ENCODE data around the gene RSKR.

GRCh38 chr17:28657756-28658155, 43.8 kb upstream of the RSKR start:
- TF ChIP-seq CTCF (conservative IDR thresholded peaks at IDR 0.05), result no peak
- TF ChIP-seq ZFX (IDR thresholded peaks at IDR 0.05), result no peak

All from C4-2B (cell line).